Vagina (tissue), 2 donors: ENCODE data around the gene PDLIM3.

Source experiments
- POLR2A ChIP-seq, 2 donors: fragments of 450-650 bp; IDR thresholded peaks; one replicate each; pipeline ENCODE4 v1.6.1; 2017; ENCODE audit warnings: antibody characterized with exemption in 2 of 2, mild to moderate bottlenecking in 2 of 2, moderate library complexity in 2 of 2
- POLR2AphosphoS5 ChIP-seq, 2 donors: sonication (generic); formaldehyde crosslinking; IDR thresholded peaks; one replicate each; pipeline ENCODE4 v1.9.0; 2017; ENCODE audit warnings: antibody characterized with exemption in 2 of 2, mild to moderate bottlenecking in 2 of 2, low read depth in 1 of 2; ENCODE audit not compliant: insufficient read depth in 1 of 2
- TF ChIP-seq, protein P1 (sequence below), 3 experiments: fragments of 450-650 bp in 2 of 3; fragments of 200-600 bp in 1 of 3; sonication (generic) in 1 of 3; IDR thresholded peaks; one replicate each; pipeline ENCODE4 v1.5.1; 2017 to 2019; ENCODE audit warnings: antibody characterized with exemption in 3 of 3, mild to moderate bottlenecking in 2 of 3, moderate library complexity in 2 of 3

DNA sequence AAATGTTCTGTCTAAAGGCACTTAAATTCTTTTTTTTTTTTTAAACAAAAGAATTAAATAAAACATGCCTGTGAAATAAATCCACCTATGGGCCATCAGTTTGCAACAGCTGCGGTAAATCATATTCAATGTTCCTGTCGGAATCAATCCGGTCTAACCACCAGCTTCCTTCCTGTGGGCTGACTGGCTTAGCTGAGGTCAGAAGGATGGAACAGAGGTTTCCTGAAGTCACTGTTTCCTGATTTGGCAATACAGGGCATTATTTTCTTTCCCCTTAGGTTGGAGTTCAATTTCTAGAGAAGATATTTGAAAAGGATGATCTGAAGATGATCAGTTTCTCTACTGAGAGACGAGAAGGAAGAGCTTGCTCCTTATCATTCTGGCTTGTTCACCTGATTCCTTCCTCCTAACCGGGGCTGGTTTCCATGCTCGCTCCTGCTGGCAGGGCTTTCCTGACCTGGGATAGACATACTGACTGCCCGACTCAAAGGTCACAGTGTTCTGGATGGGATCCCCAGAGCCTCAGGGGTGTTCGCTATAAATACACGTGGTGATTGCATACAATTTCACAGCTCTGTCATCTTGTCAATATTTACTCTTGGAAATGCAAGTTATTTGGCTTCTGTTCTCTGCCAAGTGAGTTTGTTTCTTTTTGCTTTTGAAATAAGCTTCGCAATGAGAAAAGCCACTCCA lies 21.7 kb downstream of the PDLIM3 start:
- TF ChIP-seq POLR2A (IDR thresholded peaks at IDR 0.05) (no peak), POLR2AphosphoS5 (IDR thresholded peaks at IDR 0.05; ENCODE audit: insufficient read depth in 1 of 2, low read depth in 1 of 2) (peak in 1 of 2 donors; percentile 35)
- TF ChIP-seq, protein P1, sequence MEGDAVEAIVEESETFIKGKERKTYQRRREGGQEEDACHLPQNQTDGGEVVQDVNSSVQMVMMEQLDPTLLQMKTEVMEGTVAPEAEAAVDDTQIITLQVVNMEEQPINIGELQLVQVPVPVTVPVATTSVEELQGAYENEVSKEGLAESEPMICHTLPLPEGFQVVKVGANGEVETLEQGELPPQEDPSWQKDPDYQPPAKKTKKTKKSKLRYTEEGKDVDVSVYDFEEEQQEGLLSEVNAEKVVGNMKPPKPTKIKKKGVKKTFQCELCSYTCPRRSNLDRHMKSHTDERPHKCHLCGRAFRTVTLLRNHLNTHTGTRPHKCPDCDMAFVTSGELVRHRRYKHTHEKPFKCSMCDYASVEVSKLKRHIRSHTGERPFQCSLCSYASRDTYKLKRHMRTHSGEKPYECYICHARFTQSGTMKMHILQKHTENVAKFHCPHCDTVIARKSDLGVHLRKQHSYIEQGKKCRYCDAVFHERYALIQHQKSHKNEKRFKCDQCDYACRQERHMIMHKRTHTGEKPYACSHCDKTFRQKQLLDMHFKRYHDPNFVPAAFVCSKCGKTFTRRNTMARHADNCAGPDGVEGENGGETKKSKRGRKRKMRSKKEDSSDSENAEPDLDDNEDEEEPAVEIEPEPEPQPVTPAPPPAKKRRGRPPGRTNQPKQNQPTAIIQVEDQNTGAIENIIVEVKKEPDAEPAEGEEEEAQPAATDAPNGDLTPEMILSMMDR (IDR thresholded peaks at IDR 0.05): no peak
